Neural cell (in vitro differentiated cells): ENCODE data around the gene ZC3H15.

Experiments used
- CTCF ChIP-seq: fragments of 450-650 bp; IDR thresholded peaks from 2 replicates; pipeline ENCODE4 v1.5.1; 2014; ENCODE audit warnings: antibody characterized with exemption, mild to moderate bottlenecking, moderate library complexity; ENCODE audit not compliant: poor library complexity, severe bottlenecking
- EZH2 ChIP-seq: fragments of 200-600, 300-800 bp; shearing (Covaris generic), sonication (generic); IDR thresholded peaks from 2 replicates; pipeline ENCODE4 v1.6.1; 2014; ENCODE audit warnings: antibody characterized with exemption, low read length, borderline replicate concordance, mild to moderate bottlenecking; ENCODE audit not compliant: insufficient read depth, poor library complexity, severe bottlenecking
- POLR2AphosphoS5 ChIP-seq: IDR thresholded peaks from 2 replicates; pipeline ENCODE4 v1.6.1; 2012
- TAF1 ChIP-seq: IDR thresholded peaks from 2 replicates; pipeline ENCODE4 v1.6.1; 2012; ENCODE audit warnings: low read depth

GRCh38 chr2:186497928-186498327 is 11.9 kb downstream of the ZC3H15 start:
- TF ChIP-seq POLR2AphosphoS5 (no peak), EZH2 (no peak), CTCF (no peak), TAF1 (no peak)
